ENCODE data around the gene IPO11.
"Not testable (repeated sequence)": the region's sequence is repeated elsewhere in the genome, so short reads cannot be mapped to it uniquely, and the experiment has no call there.

IPO11 gene

DNA sequence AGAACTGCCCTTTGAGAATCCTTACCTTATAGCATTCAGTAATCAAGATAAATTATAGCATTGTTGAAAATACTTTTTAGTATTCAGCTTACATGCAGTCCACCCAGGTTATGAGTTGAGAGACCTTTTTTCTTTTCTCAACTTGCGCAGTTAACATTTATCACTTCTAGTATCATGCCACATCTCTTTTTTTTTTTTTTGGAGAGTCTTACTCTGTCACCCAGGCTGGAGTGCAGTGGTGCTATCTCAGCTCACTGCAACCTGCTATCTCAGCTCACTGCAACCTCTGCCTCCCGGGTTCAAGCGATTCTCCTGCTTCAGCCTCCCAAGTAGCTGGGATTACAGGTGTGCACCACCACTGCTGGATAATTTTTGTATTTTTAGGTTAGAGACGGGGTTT is 195.1 kb downstream of the IPO11 start:
- no peak for DNase-seq

DNA sequence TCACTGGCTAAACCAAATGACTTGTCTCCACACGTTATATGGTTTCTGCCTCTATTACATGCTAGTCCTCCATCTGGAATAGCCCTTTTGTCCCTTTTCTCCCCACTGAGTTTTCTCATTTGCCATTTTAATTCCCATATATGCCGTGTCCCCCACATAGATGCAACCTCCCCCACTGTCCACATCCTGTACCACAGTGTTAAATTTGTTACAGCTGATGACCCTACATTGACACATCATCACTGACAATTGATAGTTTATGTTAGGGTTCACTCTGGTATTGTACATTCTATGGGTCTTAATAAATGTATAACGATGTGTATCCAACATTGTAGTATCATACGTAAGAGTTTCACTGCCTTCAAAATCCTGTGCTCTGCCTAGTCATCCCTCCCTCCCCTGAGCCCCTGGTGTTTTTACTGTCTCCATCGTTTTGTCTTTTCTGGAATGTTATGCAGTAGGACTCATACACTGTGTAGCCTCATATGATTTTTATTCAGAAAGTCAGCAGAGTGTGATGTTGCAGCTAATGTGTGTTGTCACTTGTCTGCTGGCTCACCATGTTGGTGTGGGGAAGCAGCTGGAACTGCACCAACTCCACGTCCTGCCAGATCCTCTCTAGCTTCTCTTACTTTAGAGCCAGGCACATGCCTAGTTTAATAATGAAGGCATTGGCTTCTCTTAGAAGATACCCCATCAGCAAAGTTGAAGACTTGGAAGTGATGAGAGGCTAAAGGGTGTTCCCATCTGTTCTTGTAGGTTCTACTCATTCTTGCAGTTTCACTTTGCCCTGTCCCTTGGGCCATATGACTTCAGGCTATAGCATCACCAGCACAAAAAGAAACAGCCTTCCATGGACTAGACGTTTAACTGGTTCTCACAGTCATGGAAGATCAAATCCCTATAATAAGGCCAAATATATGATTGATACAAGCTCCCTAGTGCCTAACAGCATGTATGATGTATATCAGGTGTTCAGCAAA is 196.3 kb downstream of the IPO11 start:
- DNase-seq: no peak

DNA sequence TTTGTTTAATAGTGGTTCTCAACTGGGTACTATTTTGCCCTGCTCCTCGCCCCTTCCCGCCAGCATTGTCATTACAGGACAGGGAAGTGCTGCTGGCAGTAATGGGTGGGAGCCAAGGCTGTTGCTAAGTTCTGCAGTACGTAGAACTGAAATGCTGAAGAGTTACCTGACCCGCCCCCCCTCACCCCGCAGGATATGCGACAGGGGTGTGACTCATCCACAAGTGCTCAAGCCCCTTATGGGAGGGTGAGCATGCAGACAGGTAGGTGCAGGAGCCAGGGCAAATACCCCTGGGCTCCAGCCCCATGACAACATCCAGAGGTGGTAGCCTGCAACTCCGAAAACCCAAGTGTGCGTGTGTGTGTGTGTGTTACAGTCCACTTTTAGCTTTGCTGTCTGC is 201.8 kb downstream of the IPO11 start:
- no peak for DNase-seq

GRCh38 chr5:62616615-62617277 is 204.2 kb downstream of the IPO11 start:
- DNase-seq: no peak

DNA sequence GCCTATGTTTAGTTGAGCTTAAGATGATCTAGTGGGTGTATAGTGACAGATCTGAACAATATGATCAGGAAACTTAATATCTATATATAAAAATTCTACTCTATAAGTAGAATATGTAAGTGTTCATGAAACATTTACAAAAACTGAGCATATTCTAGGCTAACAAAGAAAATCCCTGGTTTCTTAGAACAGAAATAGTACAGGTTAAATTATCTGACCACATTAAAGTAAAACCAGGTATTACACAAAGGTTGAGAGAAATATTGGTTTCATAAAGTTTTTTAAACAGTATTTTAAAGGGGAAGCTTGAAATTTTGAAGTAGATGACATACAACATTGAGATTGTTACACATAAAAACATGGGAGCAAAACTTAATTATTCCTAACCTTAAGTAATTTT is 205.4 kb downstream of the IPO11 start:
- no peak for DNase-seq

DNA sequence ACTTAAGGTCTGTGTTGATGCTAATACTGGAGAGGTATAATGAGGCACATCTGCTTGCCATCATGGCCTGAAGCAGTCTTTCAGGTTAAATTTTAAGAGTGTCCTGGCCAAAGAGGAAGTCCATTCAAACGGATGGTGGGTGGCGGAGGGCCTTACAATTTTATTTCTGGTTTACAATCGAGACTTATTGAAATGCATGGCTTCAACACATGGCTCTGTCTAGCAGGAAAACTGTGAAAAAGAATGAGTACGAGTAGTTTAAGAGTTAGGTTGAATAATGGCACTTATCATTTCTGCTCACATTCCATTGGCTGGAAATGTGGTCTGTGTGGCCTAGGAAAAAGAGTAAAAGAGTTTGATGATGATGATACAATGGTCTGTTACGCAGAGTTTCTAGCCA is 208.2 kb downstream of the IPO11 start:
- no peak for DNase-seq

DNA sequence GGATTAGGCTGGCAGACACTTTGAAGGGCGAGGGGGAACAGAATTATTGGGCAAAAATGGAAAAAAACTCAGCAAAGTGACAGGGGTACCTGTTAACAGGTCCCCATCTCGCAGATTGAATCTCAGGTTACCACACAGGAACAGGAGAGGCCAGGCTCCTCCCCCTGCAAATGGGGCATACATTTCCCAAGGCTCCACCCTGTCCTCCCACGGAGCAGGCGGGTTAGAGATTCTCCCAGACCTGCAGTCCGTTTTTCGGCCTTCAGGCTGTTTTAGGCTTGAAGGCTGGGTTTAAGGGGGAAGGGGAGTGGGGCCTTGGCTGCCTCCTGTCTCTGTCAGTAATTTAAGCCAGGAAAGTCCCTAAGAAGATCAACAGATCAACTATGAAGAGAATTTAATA is 208.7 kb downstream of the IPO11 start:
- DNase-seq: no peak

- DNase-seq: no peak
Observed at GRCh38 chr5:62623271-62623670, 210.7 kb downstream of the IPO11 start.

DNA sequence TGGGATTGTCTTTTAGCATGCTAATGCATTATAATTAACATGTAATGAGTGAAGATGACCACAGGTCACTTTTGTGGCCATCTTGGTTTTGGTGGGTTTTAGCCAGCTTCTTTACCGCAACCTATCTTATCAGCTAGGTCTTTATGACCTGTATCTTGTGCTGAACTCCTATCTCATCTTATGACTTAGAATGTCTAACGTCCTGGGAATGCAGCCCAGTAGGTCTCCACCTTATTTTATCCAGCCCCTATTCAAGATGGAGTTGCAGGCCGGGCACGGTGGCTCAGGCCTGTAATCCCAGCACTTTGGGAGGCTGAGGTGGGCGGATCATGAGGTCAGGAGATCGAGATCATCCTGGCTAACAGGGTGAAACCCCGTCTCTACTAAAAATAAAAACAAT is 211.9 kb downstream of the IPO11 start:
- not testable (repeated sequence) for DNase-seq

GRCh38 chr5:62626534-62626933 is 214.0 kb downstream of the IPO11 start:
- no peak for DNase-seq

GRCh38 chr5:62627121-62627520 is 214.6 kb downstream of the IPO11 start:
- DNase-seq: no peak

- DNase-seq: no peak
Observed at GRCh38 chr5:62627901-62628300, 215.3 kb downstream of the IPO11 start.

GRCh38 chr5:62631909-62632580 is 219.5 kb downstream of the IPO11 start:
- peak in 1 of 2 donors; percentile 2 for DNase-seq

DNA sequence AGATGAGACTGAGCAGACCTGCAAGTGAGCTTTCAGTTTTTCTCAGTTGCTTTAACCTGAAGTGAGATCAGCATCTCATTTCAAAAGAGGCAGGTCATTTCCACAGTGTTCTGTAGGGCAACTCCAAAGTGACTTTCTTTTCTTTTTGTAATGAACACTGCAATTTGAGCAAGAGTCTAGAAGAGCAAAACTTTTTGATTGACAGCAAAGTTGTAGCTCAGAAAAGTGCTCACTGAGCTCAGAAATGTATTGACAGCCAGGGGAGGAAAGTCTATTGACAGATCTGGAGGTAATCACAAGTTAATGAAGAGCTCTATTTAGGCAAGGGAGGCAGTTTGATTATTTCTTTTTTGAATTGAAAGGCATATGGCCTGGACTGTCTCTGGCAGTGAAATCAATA is 220.7 kb downstream of the IPO11 start:
- DNase-seq: no peak

- DNase-seq: no peak
Observed at GRCh38 chr5:62640446-62640845, 227.9 kb downstream of the IPO11 start.

DNA sequence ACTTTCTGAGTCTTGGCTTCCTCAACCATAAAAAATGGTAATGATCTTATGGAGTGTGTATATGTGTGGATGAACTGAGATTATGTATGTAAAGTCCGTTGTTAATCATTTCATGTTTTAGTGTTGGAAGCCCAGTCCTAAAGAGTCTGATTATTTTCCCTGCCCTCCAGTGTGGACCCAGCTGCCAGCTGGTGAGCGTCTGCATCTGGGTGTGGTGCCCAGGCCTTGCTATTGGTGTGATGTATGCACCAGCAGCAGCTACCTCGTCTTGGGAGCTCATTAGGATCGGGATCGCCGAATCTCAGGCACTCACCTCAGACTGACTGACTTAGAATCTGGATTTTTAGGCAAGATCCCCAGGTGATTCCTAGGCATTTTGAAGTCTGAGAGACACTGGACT is 229.9 kb downstream of the IPO11 start:
- no peak for DNase-seq

GRCh38 chr5:62643556-62644451 is 231.2 kb downstream of the IPO11 start:
- no peak for DNase-seq

DNA sequence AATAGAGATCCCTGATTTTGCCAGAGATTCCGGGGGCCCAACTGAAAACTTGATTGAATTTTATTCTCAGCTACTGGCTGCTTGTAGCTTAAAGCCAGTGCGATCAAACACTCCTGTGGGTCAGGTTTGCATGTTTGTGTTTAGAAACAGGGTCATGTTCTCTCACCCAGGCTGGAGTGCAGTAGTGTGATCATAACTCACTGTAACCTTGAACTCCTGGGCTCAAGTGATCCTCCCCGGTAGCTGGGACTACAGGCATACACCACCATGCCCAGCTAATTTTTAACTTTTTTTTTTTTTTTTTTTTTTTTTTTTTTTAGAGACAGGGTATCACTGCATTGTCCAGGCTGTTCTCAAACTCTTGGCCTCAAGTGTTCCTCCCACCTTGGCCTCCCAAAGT is 232.7 kb downstream of the IPO11 start:
- no peak for DNase-seq

GRCh38 chr5:62647241-62647640 is 234.7 kb downstream of the IPO11 start:
- no peak for DNase-seq

DNA sequence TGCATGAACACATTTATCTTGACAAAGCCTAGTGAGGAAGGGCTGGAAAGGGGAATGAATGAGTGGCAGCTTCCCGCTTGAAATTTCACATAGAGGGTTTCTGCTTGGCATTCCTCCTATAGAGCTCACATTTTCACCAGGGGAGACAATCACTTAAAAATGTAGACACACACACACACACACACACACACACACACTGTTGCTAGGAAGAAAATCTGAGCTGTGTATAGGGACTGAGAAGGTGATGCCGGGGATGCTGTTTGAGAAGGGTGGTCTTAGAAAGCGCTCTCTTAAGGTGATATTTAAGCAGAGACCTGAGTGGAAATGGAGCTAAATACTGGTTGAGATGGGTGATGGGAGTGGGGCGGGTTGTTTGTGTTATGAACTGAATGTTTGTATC is 236.5 kb downstream of the IPO11 start:
- no peak for DNase-seq

DNA sequence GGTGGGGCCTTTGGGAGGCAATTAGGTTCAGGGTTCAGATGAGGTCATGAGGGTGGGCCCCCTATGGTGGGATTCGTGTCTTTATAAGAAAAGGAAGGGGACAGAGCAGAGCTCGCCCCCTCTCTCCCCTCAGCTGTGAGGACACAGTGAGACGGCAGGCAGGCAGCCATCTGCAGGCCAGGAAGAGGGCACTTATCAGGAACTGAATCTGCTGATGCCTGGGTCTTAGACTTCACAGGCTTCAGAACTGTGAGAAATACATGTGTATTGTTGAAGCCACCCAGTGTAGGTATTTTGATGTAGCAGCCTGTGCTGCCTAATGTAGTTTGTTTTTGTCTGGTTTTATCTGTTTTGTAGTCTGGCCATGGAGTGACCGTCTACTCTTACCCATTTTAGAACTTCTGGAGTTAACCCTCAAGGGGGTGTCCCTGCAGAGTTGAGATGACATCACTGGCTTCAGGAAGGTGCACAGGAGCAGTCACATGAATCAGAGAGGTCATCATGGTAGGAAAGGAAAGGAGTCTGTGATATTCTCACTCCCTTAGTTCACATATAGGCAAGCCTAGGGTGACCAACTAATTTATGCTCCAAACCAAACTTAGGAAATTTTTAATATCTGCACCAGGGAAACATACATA is 237.0 kb downstream of the IPO11 start:
- DNase-seq: no peak

DNA sequence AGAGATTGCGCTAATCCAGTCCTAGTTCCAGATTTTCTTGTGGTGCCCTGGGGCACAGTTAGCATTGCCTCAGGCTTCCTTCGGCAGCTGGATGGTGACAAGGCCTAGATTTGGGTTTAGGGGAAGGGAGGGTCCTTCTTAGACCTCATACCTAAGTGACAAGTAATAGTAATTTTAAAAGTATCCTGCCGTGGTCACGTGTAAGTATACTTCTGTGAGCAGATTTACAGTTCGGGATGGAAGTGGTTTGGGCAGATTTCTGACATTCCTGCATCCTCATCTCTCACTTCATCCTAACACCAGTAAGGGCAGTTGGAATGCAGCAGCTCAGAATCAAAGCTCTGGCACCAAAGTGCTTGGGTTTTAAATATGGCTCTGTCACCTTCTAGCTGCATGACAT is 237.6 kb downstream of the IPO11 start:
- DNase-seq: no peak

Measured in bone marrow (tissue), 2 donors.